SK-N-DZ (cell line): Measurements from ENCODE around the gene IFT27.
A peak's percentile ranks its signal among the peaks of the same experiment; 100 is the strongest.
"Not testable (repeated sequence)": the region's sequence is repeated elsewhere in the genome, so short reads cannot be mapped to it uniquely, and the experiment has no call there.

Source experiments
- DNase-seq: peaks from one replicate; pipeline ENCODE4 v3.0.0-alpha.2; 2015; ENCODE audit warnings: low spot score

The IFT27 gene

DNA sequence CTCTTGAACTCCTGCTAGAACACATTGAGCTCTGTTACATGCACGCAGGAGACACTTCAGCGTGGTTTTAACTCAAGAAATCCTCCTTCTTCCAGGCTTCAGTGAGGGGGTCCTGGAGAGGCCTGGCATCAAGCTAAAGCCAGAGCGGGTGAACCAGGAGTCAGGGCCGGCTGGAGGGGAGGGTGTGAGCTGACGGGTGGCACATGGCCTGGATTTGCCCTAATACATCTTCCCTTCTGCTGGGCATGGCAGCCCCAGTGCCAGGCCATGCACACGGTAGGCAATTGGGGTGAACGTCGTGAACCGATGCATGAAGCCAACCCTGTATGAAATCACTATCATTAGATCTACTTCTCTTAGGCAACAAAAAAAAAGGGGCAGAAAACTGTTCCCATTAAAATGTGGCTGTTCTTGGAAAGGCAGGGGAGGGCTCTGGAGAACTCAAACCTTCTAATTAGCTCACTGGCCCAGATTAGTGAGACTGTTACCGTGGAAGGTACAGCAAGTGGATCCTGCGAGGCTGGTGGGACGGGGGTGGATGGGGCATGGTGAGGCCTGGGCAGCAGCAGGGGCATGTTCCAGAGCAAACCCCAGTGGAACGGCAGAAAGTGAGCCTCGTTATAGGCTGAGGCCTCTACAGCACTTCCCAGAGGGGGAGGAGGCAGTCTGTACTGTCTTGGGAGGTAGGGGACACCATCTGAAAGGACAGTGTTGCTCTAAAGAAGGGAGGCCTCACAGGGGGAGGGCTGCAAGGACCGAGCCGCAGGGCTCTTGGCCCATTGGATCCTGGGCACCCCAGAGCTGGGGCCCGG is 10.6 kb downstream of the IFT27 start:
- no peak for DNase-seq

DNA sequence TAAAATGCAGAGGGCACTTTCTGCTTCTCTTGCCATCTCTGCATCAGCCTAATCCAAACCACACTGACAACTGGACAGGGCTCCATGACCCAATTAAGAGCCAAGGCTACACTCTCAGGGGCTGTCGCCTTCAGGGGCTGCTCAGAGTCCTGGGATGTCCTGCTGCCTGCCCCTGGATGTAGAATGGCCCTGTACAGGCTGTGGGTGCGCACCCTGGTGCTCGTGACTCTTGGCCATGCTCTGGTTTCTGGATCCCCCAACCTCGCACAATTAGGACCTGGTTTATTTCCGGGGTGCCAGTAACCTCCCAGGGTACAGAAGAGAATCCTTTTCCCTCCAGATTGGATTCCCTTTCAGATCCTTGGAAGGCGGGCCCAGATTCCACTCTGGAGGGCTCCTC is 11.3 kb downstream of the IFT27 start:
- no peak for DNase-seq

DNA sequence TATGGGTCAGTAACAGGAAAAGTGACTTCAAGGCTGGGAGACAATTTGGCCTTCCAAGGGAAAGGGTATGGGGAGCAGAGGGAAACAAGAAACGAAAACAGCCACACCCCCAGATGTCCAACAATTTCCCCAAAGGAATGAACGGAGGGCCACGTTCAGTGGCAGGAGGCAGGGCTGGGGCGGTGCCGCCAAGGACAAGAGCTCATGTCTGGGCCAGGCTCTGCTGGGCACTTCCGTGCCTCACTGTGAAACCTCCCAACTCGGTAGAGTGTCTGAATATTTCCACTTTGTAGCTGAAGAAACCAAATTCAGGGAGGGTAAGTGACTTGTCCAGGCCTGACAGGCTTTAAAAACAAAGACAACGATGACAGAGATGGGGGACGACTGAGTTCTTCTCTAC is 11.9 kb downstream of the IFT27 start:
- no peak for DNase-seq

DNA sequence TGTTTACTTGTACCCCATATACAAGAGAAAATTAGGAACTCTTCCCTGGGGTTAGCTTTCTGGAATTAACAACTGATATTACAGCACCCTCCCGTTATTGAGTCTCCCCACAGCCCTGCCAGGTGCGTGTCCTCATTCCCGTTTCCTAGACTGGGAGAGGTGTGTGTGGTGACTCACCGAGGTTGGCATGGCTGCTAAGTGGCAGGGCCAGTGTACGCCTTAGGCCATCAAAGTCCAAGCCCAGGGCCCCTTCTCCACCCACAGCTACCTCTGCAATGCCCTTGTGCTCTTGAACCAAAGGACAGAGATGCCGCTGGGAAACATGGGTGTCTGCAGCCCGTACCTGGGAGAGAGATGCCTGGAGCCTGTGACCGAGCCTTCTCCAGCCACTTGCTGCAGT is 12.3 kb downstream of the IFT27 start:
- DNase-seq: no peak

DNA sequence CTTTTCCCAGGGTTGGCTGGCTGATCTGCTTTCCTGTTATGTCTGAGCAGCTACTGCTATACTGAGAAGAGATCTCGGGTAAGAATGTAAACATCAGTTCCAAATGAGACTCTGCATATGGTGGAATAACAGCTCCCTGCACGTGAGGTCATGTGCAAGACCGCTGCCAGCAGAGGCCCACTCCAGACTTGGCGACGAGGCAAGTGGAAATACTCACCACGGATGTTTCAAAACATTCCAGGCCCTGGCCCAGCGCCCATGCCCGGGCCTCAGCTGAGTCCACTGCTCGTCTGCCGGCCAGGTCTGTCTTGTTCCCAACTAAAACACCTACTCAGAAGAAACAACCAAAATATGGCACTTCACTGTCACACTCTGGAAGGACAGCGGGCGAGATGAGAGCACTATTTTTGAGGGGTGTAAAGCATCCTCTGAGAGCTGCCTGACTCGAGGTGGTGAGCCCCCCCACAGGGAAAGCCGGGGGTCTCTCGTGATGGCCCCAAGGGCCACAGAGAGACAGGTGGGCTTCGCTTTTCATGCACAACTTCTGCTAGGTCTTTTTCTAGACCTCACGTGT is 13.1 kb downstream of the IFT27 start:
- no peak for DNase-seq

DNA sequence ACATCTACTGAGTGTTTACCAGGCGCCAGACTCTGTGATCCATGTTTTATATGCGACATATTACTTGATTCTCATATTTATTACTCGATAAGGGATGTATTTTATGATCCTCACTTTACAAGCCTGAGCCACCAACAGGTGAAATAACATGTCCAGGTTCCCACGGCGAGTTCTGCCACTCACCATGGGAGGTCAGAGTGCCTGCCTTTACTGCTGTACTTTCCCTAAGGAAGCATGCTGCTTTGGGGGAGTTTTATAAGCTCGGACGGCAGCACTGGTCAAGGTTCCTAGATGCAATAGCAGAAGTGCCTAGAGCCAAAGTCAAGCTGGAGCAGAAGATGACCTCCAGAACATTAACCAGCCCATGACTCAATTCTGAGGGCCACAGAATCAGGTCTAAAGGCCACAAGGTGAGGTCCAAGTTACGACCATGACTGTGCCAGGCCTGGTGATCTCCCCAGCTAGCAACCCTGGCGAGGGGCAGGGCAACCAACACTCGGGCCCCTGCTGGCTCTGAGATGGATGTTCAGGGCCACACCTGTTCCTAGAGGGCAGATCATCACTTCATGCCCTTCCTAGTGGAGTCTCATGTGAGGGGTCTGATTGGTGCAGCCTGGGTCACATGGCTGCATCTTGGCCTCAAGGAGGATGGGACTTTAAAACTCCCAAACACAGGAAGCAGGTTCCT is 14.2 kb downstream of the IFT27 start:
- no peak for DNase-seq

DNA sequence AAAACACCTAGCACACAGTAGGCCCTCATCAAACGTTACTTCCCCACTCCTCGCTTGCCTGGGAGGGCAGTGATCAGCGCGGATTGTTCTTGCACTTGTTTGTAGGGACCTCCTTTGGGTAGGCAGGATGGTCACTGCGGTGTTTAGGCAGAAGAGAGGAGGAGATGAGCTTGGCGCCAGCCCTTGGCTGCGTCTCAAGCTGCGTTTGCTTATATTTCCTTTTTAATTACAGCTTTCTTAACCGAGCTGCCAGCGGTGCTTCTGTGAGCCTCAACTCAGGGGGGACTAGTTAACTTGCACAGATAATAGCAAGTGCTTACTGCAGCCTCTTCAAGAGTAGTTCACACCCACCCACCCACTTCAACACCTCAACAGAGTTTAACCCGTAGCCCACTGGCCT is 15.1 kb downstream of the IFT27 start:
- DNase-seq: no peak

DNA sequence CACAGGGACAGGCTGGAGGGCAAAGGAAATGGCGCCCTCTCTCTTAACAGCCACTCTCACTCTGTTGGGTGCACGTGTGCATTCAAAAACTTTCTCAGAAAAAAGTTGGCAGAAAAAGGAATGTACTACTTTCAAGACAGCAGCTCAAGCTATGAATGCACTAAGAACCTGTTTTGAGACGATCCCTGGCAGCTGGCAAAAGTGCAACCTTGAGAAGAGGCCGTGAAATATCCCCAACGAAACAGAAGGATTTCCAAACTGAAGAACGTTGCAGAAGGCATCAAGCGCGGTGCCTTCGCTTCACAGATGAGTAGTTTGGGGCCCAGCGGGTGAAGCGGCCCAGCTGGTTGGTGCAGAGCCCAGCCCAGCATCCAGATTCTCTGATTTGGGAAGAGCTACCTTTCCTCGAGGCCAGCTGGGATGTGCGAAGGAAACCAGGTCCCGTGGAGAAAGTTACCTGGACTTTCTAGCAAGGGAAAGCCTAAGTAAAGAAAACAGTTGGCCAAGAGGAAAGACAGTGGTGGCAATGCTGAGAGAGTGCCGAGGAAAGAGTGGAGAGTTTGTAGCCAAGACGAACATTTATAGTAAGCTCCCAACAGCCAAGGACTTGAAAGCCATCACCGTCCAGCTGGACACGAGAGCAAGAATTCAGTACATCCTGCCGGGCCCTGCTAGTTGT is 16.3 kb downstream of the IFT27 start:
- no peak for DNase-seq

DNA sequence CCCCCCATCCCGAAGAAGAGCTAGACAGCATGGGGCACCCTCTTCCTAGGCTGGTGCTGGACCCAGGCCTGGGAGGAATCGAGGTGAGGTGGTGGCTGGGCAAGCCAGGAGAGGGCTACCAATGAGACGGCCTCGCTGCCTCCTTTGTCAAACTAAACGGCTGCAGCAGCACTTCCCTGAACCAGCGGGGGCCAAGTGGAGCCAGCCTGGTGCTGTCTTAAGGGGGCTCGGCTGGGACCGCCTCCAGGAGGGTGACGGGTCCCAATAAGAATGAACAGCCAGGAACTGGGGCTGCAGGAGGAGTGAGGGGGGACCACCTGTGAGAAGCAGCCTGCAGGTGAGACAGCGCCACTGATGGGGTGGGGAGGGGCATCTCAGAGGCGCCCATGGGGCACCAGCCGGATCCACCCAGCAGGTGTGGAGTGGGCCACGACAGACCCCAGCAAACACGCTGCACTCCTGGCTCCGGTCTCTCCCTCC is 17.1 kb downstream of the IFT27 start:
- DNase-seq: no peak

DNA sequence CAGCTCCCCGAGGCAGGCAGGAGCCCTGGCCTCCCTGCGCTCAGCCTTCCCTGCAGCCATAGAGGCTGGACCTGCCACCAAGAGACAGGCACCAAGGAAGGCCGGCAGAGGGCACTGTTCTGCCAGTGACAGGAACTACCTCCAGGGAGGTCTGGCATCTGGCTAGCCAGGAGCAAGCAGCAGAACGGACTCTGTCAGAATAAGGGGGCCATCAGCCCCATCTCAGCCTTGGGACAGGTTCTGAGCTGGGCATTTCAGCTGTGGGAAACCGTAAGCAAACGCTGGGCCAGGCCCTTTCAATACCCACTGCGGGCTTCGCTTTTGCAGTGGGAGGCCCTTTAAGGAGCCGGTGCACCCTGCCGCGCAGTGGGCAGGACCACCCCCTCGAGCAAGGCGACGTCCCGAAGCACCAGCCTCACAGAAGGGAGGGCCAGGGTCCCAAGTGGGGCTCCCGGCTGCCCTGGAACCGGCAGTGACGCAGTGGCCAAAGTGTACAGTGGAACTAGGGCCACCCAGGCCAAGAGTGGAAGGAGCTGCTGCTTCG is 18.2 kb downstream of the IFT27 start:
- DNase-seq: peak; percentile 80

DNA sequence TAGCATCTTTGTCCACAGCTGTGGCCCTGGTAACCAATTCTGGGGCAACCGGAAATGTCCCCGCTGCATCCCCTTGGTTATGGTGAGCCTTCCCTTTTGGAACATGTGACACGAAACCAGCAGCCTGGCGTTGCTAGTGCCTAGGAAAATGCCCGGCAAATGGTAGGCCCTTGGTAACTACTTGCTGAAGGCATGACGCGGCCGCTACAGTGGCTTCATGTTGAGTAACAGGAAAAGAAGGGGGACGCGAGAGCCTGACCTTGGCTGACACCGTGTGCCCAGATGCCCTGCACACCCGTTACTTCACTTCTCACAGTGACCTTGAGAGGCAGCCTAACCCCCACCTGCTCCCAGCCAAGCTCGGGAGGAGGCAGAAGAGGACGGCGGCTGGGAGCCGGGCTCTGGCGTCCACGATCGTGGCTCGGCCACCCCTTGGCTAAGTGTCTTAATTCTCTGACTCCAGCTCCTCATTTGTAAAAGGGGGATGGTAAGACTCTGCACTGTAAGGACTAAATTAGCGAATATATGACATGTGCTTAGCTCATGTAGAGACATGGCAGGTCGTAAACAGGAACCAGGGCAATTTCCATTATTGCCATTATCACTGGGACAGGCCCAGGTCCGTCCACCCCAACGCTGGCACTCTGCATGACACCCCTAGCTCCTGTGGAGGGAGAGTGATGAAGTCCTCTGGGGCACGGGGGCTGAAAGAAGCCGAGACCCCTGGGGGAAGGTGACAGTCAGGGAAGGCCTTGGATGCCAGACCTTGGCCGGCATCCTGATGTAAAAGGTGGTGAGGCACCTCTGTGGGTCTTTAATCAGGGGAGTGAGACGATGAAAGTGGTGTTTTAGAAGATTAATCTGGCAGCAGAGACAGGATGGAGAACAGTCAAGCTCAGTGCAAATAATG is 18.9 kb downstream of the IFT27 start:
- DNase-seq: no peak

DNA sequence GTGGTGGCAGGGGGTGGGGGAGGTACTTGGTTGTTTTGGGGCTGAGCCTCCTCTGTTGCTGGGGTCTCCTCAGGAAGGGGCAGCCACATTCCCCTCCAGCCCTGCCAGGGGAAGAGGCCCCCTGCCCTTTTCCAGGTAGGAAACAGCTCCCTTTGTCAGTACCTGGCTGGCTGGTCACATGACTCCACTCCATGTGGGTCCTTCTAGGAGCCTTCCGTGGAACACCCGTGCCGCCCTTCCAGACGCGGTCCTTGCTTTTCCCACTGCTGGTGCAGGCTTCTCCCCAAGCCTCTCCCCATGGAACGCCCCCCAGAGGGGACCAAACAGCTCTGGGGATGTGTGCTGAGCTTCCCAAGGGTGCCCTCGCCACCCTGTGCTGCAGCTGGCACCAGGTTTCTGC is 19.9 kb downstream of the IFT27 start:
- no peak for DNase-seq

DNA sequence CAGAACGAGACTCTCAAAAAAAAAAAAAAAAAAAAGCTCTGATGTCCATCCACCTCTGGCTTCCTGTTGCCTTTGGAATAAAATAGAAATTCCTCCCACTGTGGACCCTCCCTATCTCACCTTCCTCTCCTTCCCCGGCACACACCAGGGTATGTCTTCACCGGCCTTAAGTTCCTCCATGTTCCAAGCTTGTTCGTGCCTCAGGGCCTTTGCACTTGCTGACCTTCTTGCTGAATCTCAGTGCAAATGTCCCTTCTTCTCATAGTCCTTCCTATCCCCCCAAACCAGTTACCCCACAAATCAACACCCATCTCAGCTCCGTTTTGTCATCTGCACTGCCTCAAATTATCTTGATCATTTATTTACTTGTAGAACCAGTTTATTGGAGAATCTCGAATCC is 20.6 kb downstream of the IFT27 start:
- no peak for DNase-seq

DNA sequence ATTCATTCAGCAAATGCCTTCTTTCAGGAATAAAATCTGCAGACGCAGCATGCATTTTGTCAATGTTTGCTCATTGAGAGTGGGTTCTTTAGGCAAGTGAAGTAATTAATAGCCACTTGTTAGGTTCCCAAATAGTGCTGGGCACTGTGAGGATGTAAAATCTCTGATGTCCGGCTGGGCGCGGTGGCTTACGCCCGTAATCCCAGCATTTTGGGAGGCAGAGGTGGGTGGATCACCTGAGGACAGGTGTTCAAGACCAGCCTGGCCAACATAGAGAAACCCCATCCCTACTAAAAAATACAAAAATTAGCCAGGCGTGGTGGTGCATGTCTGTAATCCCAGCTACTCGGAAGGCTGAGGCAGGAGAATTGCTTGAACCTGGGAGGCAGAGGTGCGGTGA is 21.0 kb downstream of the IFT27 start:
- not testable (repeated sequence) for DNase-seq

DNA sequence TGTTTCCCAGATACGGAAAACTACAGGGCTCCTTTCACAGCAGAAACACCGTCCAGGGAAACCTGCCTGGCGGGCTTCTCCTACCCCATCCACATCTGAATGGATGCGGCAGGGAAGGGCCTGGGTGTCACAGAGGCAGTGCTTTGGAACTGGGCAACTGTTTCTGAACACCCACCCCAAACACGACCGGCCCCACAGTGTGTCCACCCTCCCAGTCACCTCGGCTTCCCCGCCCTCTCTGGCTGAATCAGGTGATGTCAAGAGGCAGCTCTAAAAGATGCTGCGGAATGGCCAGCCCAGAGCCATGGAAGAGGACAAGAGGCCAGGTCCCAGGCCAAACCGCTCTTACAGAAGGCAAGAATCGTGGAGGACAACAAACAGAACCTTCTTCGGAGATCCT is 22.0 kb downstream of the IFT27 start:
- DNase-seq: no peak

DNA sequence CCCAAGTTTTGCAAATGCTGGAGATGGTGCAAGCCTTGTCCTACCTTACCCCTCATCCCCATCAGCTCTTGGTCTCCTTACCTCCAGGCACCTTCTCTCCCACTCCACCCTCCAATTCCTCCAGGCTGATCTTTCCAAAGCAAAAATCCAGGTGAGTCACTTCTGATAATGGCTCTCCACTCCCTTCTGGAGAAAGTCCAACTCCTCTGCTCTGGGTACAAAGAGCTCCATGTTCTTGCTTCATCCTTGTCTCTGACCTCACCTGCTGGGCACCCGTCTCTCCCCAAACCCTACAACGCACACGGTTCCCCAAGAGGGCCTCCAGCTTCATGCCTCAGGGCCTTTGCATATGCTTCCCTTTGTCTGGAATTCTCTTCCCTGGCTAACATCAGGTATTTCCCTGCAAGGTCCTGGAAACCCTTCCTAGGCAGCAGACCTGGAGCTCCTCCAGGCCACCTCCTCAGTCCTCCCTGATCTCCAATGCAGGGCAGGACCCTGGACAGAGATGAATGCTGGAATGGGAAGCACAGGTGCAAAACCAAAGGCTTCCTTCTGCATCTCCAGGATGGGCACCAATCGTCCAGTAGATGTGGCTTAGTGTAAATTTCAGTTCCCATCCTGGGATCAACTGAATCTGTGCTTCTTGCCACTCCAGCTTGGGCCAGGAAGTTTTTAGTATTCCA is 22.7 kb downstream of the IFT27 start:
- no peak for DNase-seq

DNA sequence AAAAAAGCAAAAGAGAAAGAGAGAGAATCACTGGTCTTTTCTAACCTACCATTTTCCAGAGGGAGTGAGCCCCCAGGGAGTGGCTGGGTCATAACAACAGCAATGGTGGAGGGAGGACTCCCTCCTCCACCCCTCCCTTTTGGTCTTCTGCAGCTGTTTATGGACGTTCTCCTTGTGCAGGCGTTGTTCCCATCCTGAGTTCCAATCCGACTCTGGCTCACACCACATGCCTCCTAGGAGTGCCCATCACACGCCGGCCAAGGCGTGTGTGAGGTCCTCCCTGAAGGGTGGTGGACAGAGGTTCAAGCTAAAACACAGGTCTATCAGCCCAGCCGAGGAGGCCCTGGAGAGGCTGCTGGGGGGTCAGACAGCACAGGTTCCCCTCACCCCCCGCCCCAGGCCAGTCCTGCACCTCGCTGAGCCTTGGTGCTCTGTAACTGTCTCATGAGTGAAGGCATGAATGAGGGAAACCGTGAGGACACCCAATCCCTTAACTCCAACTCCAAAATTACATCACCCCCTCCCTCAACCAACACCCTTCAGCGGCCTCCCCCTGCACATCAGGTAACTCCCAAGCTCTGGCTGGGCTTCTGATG is 29.4 kb downstream of the IFT27 start:
- no peak for DNase-seq

DNA sequence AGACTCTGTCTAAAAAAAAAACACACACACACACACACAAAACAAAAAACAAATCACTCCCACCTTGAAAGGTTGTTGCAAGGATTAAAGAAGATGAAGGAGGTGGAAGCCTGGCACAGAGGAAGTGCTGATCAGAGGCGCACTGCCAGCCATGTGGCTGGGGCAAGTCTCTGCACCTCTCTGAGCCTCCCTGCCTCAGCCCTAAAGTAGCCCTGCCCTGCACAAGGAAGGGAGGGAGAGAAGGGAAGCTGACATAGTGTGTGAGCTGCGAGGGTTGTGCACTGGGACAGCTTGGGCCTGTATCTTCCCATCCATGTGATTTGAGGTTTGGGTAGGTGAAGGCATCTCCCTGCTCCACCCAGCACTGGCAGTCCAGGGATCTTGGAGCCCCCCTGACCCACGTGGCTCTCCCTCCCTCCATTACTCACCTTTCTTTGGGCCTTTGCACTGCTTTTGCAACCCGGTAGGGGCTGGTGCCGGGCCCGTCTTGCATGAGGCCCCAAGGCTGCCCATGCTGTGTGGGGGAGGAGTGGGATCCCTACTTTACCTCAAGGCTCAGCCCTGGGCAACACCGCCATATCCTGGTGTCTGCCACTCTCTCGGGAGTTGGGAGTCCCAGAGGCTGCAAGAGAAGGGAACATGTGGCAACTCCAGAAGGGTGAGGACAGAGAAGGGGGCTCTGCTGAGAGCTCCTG is 30.5 kb downstream of the IFT27 start:
- no peak for DNase-seq

DNA sequence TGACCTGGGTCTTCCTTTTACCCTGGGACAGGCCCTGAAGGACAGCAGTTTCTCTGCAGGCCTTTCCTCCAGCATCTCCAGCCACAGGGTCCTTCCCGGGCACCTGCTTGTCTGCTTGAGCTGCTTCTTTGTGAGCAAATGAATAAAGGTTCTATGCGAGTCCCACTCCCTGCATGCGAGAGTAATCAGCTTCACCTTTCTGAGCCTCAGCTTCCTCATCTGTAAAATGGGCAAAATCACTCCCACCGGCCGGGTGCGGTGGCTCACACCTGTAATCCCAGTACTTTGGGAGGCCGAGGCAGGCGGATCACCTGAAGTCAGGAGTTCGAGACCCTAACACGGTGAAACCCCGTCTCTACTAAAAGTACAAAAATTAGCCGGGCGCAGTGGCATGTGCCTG is 31.1 kb downstream of the IFT27 start:
- no peak for DNase-seq
